GM12878 (cell line): ENCODE data around the gene METTL17. TPM values are rescaled to one million over a fixed set of nuclear protein-coding genes. Genes with fewer than 3 reads are reported as not detected.

ENCODE experiments used
- ATAC-seq: fragments of 200-7000 bp; cut with Tn5 transposase; 3 replicates; pipeline ENCODE4 v1.9.1; 2020; ENCODE audit warnings: mild to moderate bottlenecking, moderate library complexity
- BruUV-seq: library from RNA; stranded (reverse); fragments of 400-500 nt; replicated peaks from 2 replicates; lab custom pipeline; 2021; lab: Mats Ljungman, UMichigan
- CTCF ChIA-PET: fragments of 300-600 bp; sonication (Branson Sonifier 250); formaldehyde crosslinking; extraction: SDS; loops from one replicate; lab custom pipeline; 2021; ENCODE audit warnings: inconsistent platforms; lab: Yijun Ruan, JAX
- POLR2A ChIA-PET: fragments of 350-600 bp; formaldehyde crosslinking; extraction: SDS; loops from one replicate; lab custom pipeline; 2021; ENCODE audit warnings: inconsistent platforms; lab: Charles Lee
- RAD21 ChIA-PET: fragments of 300-600 bp; sonication (Branson Sonifier 250); formaldehyde crosslinking; loops from one replicate; lab custom pipeline; 2023; ENCODE audit warnings: antibody characterized with exemption; ENCODE audit not compliant: unreplicated experiment; lab: Charles Lee
- SMC1A ChIA-PET: fragments of 300-600 bp; sonication (Branson Sonifier 250); formaldehyde crosslinking; loops from one replicate; lab custom pipeline; 2023; ENCODE audit not compliant: unreplicated experiment, uncharacterized antibody; lab: Charles Lee
- DNase-seq: peaks from one replicate; pipeline ENCODE4 v3.0.0-alpha.2; 2011; ENCODE audit warnings: low read depth, low spot score
- FAIRE-seq: peaks from 3 replicates; lab custom pipeline; 2011; peaks lifted over from hg19 to GRCh38; lab: Jason Lieb, UNC
- H2AFZ ChIP-seq: 2 replicates; pipeline ENCODE4 v1.6.0; 2011; ENCODE audit warnings: low read depth, low read length, control low read depth; ENCODE audit not compliant: control insufficient read depth
- H3K27ac ChIP-seq: 2 replicates; pipeline ENCODE4 v1.5.1; 2011; ENCODE audit warnings: control low read depth; ENCODE audit not compliant: control insufficient read depth, insufficient read depth
- H3K27me3 ChIP-seq, 2 experiments: replicated peaks in 1 of 2; 2 replicates each; pipeline versions ENCODE4 v1.6.0 to v1.6.1; 2011; ENCODE audit warnings: low read length in 1 of 2; ENCODE audit not compliant: control insufficient read depth in 2 of 2, insufficient read depth in 2 of 2
- H3K36me3 ChIP-seq, 2 experiments: 2 replicates each; pipeline ENCODE4 v1.5.1; 2011; ENCODE audit warnings: low read length in 1 of 2; ENCODE audit not compliant: control insufficient read depth in 2 of 2, insufficient read depth in 2 of 2
- H3K4me1 ChIP-seq: 2 replicates; pipeline ENCODE4 v1.6.1; 2011; ENCODE audit warnings: mild to moderate bottlenecking, low read length, moderate library complexity, mixed read lengths; ENCODE audit not compliant: control insufficient read depth, insufficient read depth
- H3K4me2 ChIP-seq: 2 replicates; pipeline ENCODE4 v1.6.0; 2011; ENCODE audit warnings: control low read depth; ENCODE audit not compliant: control insufficient read depth, insufficient read depth
- H3K4me3 ChIP-seq: fragments of 200-600 bp; sonication (generic); 2 replicates; pipeline ENCODE4 v1.5.1; 2016
- H3K79me2 ChIP-seq: 2 replicates; pipeline ENCODE4 v1.6.0; 2011; ENCODE audit warnings: low read length; ENCODE audit not compliant: control insufficient read depth, insufficient read depth
- H3K9ac ChIP-seq: 2 replicates; pipeline ENCODE4 v1.8.0; 2011; ENCODE audit warnings: low read length, control low read depth, mixed read lengths; ENCODE audit not compliant: control insufficient read depth, insufficient read depth
- H3K9me3 ChIP-seq: replicated peaks from 3 replicates; pipeline ENCODE4 v1.5.1; 2011; ENCODE audit warnings: mild to moderate bottlenecking, low read length; ENCODE audit not compliant: control insufficient read depth, insufficient read depth
- H4K20me1 ChIP-seq: 2 replicates; pipeline ENCODE4 v1.6.0; 2011; ENCODE audit not compliant: control insufficient read depth, insufficient read depth
- CREB1 ChIP-seq: IDR thresholded peaks from 2 replicates; pipeline ENCODE4 v1.6.1; 2012; ENCODE audit warnings: low read depth, mild to moderate bottlenecking, inconsistent platforms
- CTCF ChIP-seq, 3 experiments: IDR thresholded peaks in 2 of 3; conservative IDR thresholded peaks in 1 of 3; 2 replicates each; pipeline ENCODE4 v1.5.1; 2011; ENCODE audit warnings: low read depth in 3 of 3, low read length in 3 of 3, mild to moderate bottlenecking in 3 of 3, control low read depth in 2 of 3, moderate library complexity in 2 of 3, inconsistent platforms in 1 of 3, mixed read lengths in 1 of 3; ENCODE audit not compliant: control insufficient read depth in 2 of 3, insufficient read depth in 1 of 3; ENCODE audit errors: extremely low read depth in 1 of 3
- HCFC1 ChIP-seq: fragments of 150-350 bp; IDR thresholded peaks from 2 replicates; pipeline ENCODE4 v1.6.1; 2014; ENCODE audit warnings: low read length
- HDAC2 ChIP-seq: fragments of 200-600 bp; sonication (generic); IDR thresholded peaks from 2 replicates; pipeline ENCODE4 v1.6.1; 2017
- JUND ChIP-seq: IDR thresholded peaks from 2 replicates; pipeline ENCODE4 v1.6.1; 2012; ENCODE audit warnings: low read depth, mild to moderate bottlenecking, low read length, improper control_type of control experiment, moderate library complexity
- LARP7 ChIP-seq: fragments of 450-650 bp; IDR thresholded peaks from 2 replicates; pipeline ENCODE4 v1.6.1; 2017; ENCODE audit warnings: mild to moderate bottlenecking
- PAX5 ChIP-seq: IDR thresholded peaks from 2 replicates; pipeline ENCODE4 v1.6.1; 2011; ENCODE audit warnings: low read depth, low read length, borderline replicate concordance
- RAD21 ChIP-seq: IDR thresholded peaks from 2 replicates; pipeline ENCODE4 v1.6.1; 2011; ENCODE audit warnings: mild to moderate bottlenecking, low read depth, low read length, moderate library complexity; ENCODE audit not compliant: insufficient read depth
- RB1 ChIP-seq: fragments of 450-650 bp; formaldehyde crosslinking; IDR thresholded peaks from 2 replicates; pipeline ENCODE4 v1.6.1; 2017; ENCODE audit warnings: mild to moderate bottlenecking, borderline replicate concordance
- SIN3A ChIP-seq: IDR thresholded peaks from 2 replicates; pipeline ENCODE4 v1.6.1; 2012; ENCODE audit warnings: low read depth, low read length, improper control_type of control experiment
- YY1 ChIP-seq: IDR thresholded peaks from 2 replicates; pipeline ENCODE4 v1.6.1; 2011; ENCODE audit warnings: low read depth, mild to moderate bottlenecking, low read length
- ZBTB33 ChIP-seq: fragments of 450-650 bp; IDR thresholded peaks from 2 replicates; pipeline ENCODE4 v1.6.1; 2017; ENCODE audit warnings: mild to moderate bottlenecking
- ZNF384 ChIP-seq: IDR thresholded peaks from 2 replicates; pipeline ENCODE4 v1.6.1; 2012; ENCODE audit warnings: low read depth, mild to moderate bottlenecking, low read length, improper control_type of control experiment, borderline replicate concordance
- WGBS: methylation state at CpG from one replicate; pipeline ENCODE4 v1.1.6; 2016; ENCODE audit warnings: low lambda C conversion rate; ENCODE audit not compliant: insufficient replicate concordance, insufficient coverage; ENCODE audit errors: missing lambda C conversion rate; 5-methylcytosine and 5-hydroxymethylcytosine counted together
- in situ Hi-C: fragments of 300-500 bp; cut with MboI; formaldehyde crosslinking; loops from 9 replicates; pipeline ENCODE4 v1.14.3; 2018; ENCODE audit warnings: mixed read lengths
- intact Hi-C: fragments of 100-400 bp; cut with micrococcal nuclease; formaldehyde crosslinking; loops from one replicate; pipeline ENCODE4 v1.14.2; 2022; ENCODE audit not compliant: unreplicated experiment
- polyA plus RNA-seq, 11 experiments: library from polyadenylated mRNA; depleted of rRNA in 4 of 11; unstranded in 6 of 11; stranded (reverse) in 5 of 11; fragments of >200 nt; fragmentation: Nextera tagmentation in 4 of 11; fragmentation: Illumina TruSeq in 1 of 11; extraction: Ambion mirVana in 4 of 11; extraction: Trizol in 1 of 11; gene quantifications; 1 replicate in 1 of 11; 2 replicates in 10 of 11; pipeline versions ENCODE4 v1.2.1 to v1.2.3, GENCODE V29; 2011 to 2016; ENCODE audit warnings: inconsistent platforms in 2 of 11, missing spikeins in 2 of 11, low read depth in 1 of 11
- total RNA-seq, 4 experiments: library from RNA; depleted of rRNA in 3 of 4; stranded (reverse); fragments of >200 nt in 3 of 4; fragmentation: Illumina TruSeq in 1 of 4; extraction: Trizol in 1 of 4; gene quantifications; 2 replicates each; pipeline versions ENCODE4 v1.2.1 to v1.2.3, GENCODE V29; 2013 to 2021

The METTL17 gene
- total and polyA plus RNA-seq, 10 of the 15 experiments (the other 5 are each of a cell fraction or from before 2014, with no cell fraction given) = 70.4 to 130 (median 97.5) TPM

GRCh38 chr14:20980906-20981305 is 8.9 kb upstream of the METTL17 start:
- Histone ChIP-seq H3K4me1 (no peaks in the 10 kb centered on the region), H3K27ac (no peak overlapping the region), H3K9ac (no peak overlapping the region), H4K20me1 (no peaks in the 10 kb centered on the region), H3K4me3 (no peak overlapping the region), H3K36me3 (no peaks in the 10 kb centered on the region), H3K9me3 (no peaks in the 10 kb centered on the region), H3K79me2 (no peaks in the 10 kb centered on the region), H3K4me2 (no peak overlapping the region), H2AFZ (no peak overlapping the region), H3K27me3 (no peaks in the 10 kb centered on the region)
- no peak for FAIRE-seq
- no peak for ATAC-seq
- intact Hi-C loops (no loop called here), in situ Hi-C loops (no loop called here)
- POLR2A ChIA-PET = no interaction called here
- WGBS = 0% methylated on average over 1 of the region's 1 CpG
- RAD21 ChIA-PET = interaction anchor here (1.3 kb wide), 1 partner anchor 34 kb away, joined by 4 read pairs; no protein-coding TSS in a partner anchor
- BruUV-seq = no TSS peak
- SMC1A ChIA-PET = no interaction called here
- DNase-seq = no peak
- TF ChIP-seq HCFC1 (no peak), CREB1 (no peak), JUND (no peak), ZNF384 (no peak), RAD21 (no peak)
- CTCF ChIA-PET = interaction anchor here (0.7 to 1.4 kb wide), 3 partner anchors 9 to 219 kb away, joined by 3 to 6 read pairs (median 3); no protein-coding TSS in a partner anchor

- POLR2A ChIA-PET = no interaction called here
- CTCF ChIA-PET = interaction anchor here (0.7 to 1.8 kb wide), 3 partner anchors 12 to 133 kb away, joined by 3 to 13 read pairs (median 3); no protein-coding TSS in a partner anchor
- RAD21 ChIA-PET = interaction anchor here (1.3 kb wide), 1 partner anchor 23 kb away, joined by 3 read pairs; no protein-coding TSS in a partner anchor
- no peaks in the 10 kb centered on the region for H3K79me2 ChIP-seq
- no peaks in the 10 kb centered on the region for H3K4me1 ChIP-seq
- FAIRE-seq = no peak
- 50% methylated on average over 2 of the region's 2 CpGs for WGBS
- intact Hi-C loops = no loop called here
- no peaks in the 10 kb centered on the region for H3K9me3 ChIP-seq
- BruUV-seq = no TSS peak
- no peaks in the 10 kb centered on the region for H4K20me1 ChIP-seq
- H3K36me3 ChIP-seq = no peaks in the 10 kb centered on the region
- no peak overlapping the region for H3K4me3 ChIP-seq
- in situ Hi-C loops = no loop called here
- no peaks in the 10 kb centered on the region for H3K27me3 ChIP-seq
- no peak overlapping the region for H3K4me2 ChIP-seq
- SMC1A ChIA-PET = no interaction called here
- DNase-seq = no peak
- no peak overlapping the region for H2AFZ ChIP-seq
- no peak for ATAC-seq
- no peak overlapping the region for H3K27ac ChIP-seq
- no peak overlapping the region for H3K9ac ChIP-seq
- TF ChIP-seq PAX5 (no peak), YY1 (no peak), ZBTB33 (no peak), CTCF (IDR thresholded peaks at IDR 0.05 in 2 of 3, conservative IDR thresholded peaks at IDR 0.05 in 1 of 3; ENCODE audit: control insufficient read depth in 2 of 3, extremely low read depth in 1 of 3, insufficient read depth in 1 of 3, low read depth in 3 of 3, low read length in 3 of 3) (no peak), SIN3A (no peak), HDAC2 (no peak), RB1 (no peak), LARP7 (no peak)
These were observed 7.0 kb upstream of the METTL17 start for GRCh38 chr14:20982646-20983369.
